CD4-positive, alpha-beta T cell (primary cell): ENCODE measurements around the gene CIRBP. TPM values are rescaled to one million over a fixed set of nuclear protein-coding genes. Genes with fewer than 3 reads are reported as not detected.
A peak's percentile ranks its signal among the peaks of the same experiment; 100 is the strongest.

Experiments
- ATAC-seq: fragments of 200-7000 bp; cut with Tn5 transposase; one replicate; pipeline ENCODE4 v1.10.0; 2022; ENCODE audit warnings: mild to moderate bottlenecking; ENCODE audit not compliant: poor library complexity
- CTCF ChIA-PET: fragments of 350-600 bp; sonication (Branson Sonifier 250); formaldehyde crosslinking; loops from one replicate; lab custom pipeline; 2021; ENCODE audit warnings: antibody characterized with exemption, inconsistent platforms; lab: Charles Lee
- POLR2A ChIA-PET: fragments of 350-600 bp; sonication (Branson Sonifier 250); formaldehyde crosslinking; loops from one replicate; lab custom pipeline; 2021; ENCODE audit warnings: antibody characterized with exemption, inconsistent platforms; lab: Charles Lee
- DNase-seq, 14 experiments: peaks; one replicate each; pipeline ENCODE4 v3.0.0-alpha.2; 2013 to 2020; ENCODE audit warnings: mixed read lengths in 2 of 14
- H3K27ac ChIP-seq, 2 donors: one replicate each; pipeline versions ENCODE4 v1.5.1 to v1.7.0; 2013; ENCODE audit warnings: low read length in 2 of 2, low read depth in 1 of 2, mild to moderate bottlenecking in 1 of 2
- H3K27me3 ChIP-seq, 2 experiments: 1 replicate in 1 of 2; 2 replicates in 1 of 2; pipeline versions ENCODE4 v1.6.1 to v1.7.0; 2013; ENCODE audit warnings: low read length in 2 of 2, control low read depth in 1 of 2, mild to moderate bottlenecking in 1 of 2, moderate library complexity in 1 of 2; ENCODE audit not compliant: insufficient read depth in 2 of 2, control insufficient read depth in 1 of 2
- H3K36me3 ChIP-seq: one replicate; pipeline ENCODE4 v1.6.1; 2013; ENCODE audit warnings: low read length, control low read depth; ENCODE audit not compliant: insufficient read depth
- H3K4me1 ChIP-seq: one replicate; pipeline ENCODE4 v1.6.1; 2013; ENCODE audit warnings: low read length, control low read depth; ENCODE audit not compliant: insufficient read depth
- H3K4me3 ChIP-seq: one replicate; pipeline ENCODE4 v1.5.1; 2013; ENCODE audit warnings: mild to moderate bottlenecking, low read length, moderate library complexity
- H3K9me3 ChIP-seq, 2 experiments: 1 replicate in 1 of 2; 2 replicates in 1 of 2; pipeline versions ENCODE4 v1.6.1 to v1.7.0; 2013; ENCODE audit warnings: low read length in 2 of 2, mild to moderate bottlenecking in 2 of 2, control low read depth in 1 of 2, moderate library complexity in 1 of 2; ENCODE audit not compliant: control insufficient read depth in 1 of 2, insufficient read depth in 1 of 2
- H3K27ac Mint-ChIP-seq: one replicate; pipeline ENCODE4 v1.8.0; 2020; ENCODE audit warnings: mixed read lengths
- H3K27me3 Mint-ChIP-seq: one replicate; pipeline ENCODE4 v1.8.0; 2021; ENCODE audit warnings: mixed read lengths
- H3K36me3 Mint-ChIP-seq: one replicate; pipeline ENCODE4 v1.8.0; 2021; ENCODE audit warnings: low read depth, mixed read lengths
- H3K4me1 Mint-ChIP-seq: one replicate; pipeline ENCODE4 v1.8.0; 2021; ENCODE audit warnings: low read depth, mixed read lengths
- H3K4me3 Mint-ChIP-seq: one replicate; pipeline ENCODE4 v1.8.0; 2020; ENCODE audit warnings: mild to moderate bottlenecking, mixed read lengths
- H3K9me3 Mint-ChIP-seq: one replicate; pipeline ENCODE4 v1.8.0; 2020; ENCODE audit warnings: mixed read lengths
- CTCF ChIP-seq: fragments of 200-600 bp; IDR thresholded peaks from one replicate; pipeline ENCODE4 v1.8.0; 2022; ENCODE audit warnings: antibody characterized with exemption, mild to moderate bottlenecking
- intact Hi-C, 2 experiments: fragments of 100-400 bp; cut with DNase I in 1 of 2; cut with micrococcal nuclease in 1 of 2; formaldehyde crosslinking; loops; one replicate each; pipeline versions ENCODE4 v1.15.1 to v1.9.0; 2023 to 2025; cut with DNase I, micrococcal nuclease
- total RNA-seq, 174 experiments: library from RNA in 2 of 174; stranded (reverse) in 2 of 174; gene quantifications; one replicate each; pipeline ENCODE4 v1.2.3 and lab custom pipeline; 2021 to 2026

The CIRBP gene
- total RNA-seq, 2 experiments from 2014 or later: 614 to 628 TPM

GRCh38 chr19:1237027-1237659 lies 32.0 kb upstream of the CIRBP start:
- no peak overlapping the region for H3K27ac ChIP-seq
- CTCF ChIA-PET: no interaction called here
- DNase-seq (peak in 1 of 14 experiments; percentile 30), ATAC-seq (no peak)
- peaks cover 6 to 12% of the 10 kb centered on the region in 2 experiments for H3K27me3 ChIP-seq
- POLR2A ChIA-PET: no interaction called here
- Mint-ChIP-seq H3K36me3 (peaks cover 4% of the 10 kb centered on the region), H3K4me3 (peak overlapping the region; percentile 72), H3K4me1 (peaks cover 20% of the 10 kb centered on the region), H3K27ac (no peak overlapping the region), H3K9me3 (no peaks in the 10 kb centered on the region), H3K27me3 (peaks cover 13% of the 10 kb centered on the region)
- peaks cover 48% of the 10 kb centered on the region for H3K4me1 ChIP-seq
- intact Hi-C loops: no loop called here
- peaks cover 0 to 9% of the 10 kb centered on the region in 2 experiments for H3K9me3 ChIP-seq
- TF ChIP-seq CTCF: no peak
- H3K36me3 ChIP-seq: no peaks in the 10 kb centered on the region
- peak overlapping the region; percentile 12 for H3K4me3 ChIP-seq

GRCh38 chr19:1237754-1238368 lies 31.3 kb upstream of the CIRBP start, which contains the start of gene CBARP:
Gene CBARP, minus strand, starts transcription at chr19:1238005. Its CDS starts 1,905 bp downstream, at chr19:1236100.
- H3K4me1 ChIP-seq: peaks cover 55% of the 10 kb centered on the region
- peaks cover 0 to 9% of the 10 kb centered on the region in 2 experiments for H3K9me3 ChIP-seq
- DNase-seq (peak in 4 of 14 experiments; percentile 37 to 69 (median 56)), ATAC-seq (no peak)
- ChIA-PET POLR2A (interaction anchor here (1.1 to 1.8 kb wide), 2 partner anchors 31 to 375 kb away, joined by 3 to 16 read pairs; partner anchors contain the start of gene CIRBP), CTCF (interaction anchor here (0.6 kb wide), 1 partner anchor 653 kb away, joined by 3 read pairs; no protein-coding TSS in a partner anchor)
- peaks cover 21% of the 10 kb centered on the region for H3K4me1 Mint-ChIP-seq
- peak within 1 kb of the TSS; percentile 79 for H3K27ac Mint-ChIP-seq
- peaks cover 13% of the 10 kb centered on the region for H3K27me3 Mint-ChIP-seq
- no peaks in the 10 kb centered on the region for H3K9me3 Mint-ChIP-seq
- H3K27ac ChIP-seq: no peak within 1 kb of the TSS
- H3K4me3 ChIP-seq: peak within 1 kb of the TSS; percentile 16
- no peak for TF ChIP-seq CTCF
- intact Hi-C loops: no loop called here
- H3K4me3 Mint-ChIP-seq: peak within 1 kb of the TSS; percentile 86
- H3K27me3 ChIP-seq: peaks cover 6 to 12% of the 10 kb centered on the region in 2 experiments
- H3K36me3 ChIP-seq: no peaks in the 10 kb centered on the region
- peaks cover 4% of the 10 kb centered on the region for H3K36me3 Mint-ChIP-seq

GRCh38 chr19:1238369-1239303 lies 30.5 kb upstream of the CIRBP start:
- H3K4me1 ChIP-seq: peaks cover 62% of the 10 kb centered on the region
- peaks cover 6 to 12% of the 10 kb centered on the region in 2 experiments for H3K27me3 ChIP-seq
- ATAC-seq (no peak), DNase-seq (peak in 2 of 14 experiments; percentile 31 to 54)
- H3K36me3 ChIP-seq: no peaks in the 10 kb centered on the region
- H3K27ac Mint-ChIP-seq: peak overlapping the region; percentile 79
- ChIA-PET POLR2A (interaction anchor here (1.1 to 1.8 kb wide), 3 partner anchors 30 to 376 kb away, joined by 3 to 16 read pairs (median 3); partner anchors contain the start of gene CIRBP), CTCF (interaction anchor here (0.6 kb wide), 2 partner anchors 44 to 654 kb away, joined by 3 to 5 read pairs; no protein-coding TSS in a partner anchor)
- H3K9me3 ChIP-seq: peaks cover 0 to 9% of the 10 kb centered on the region in 2 experiments
- H3K4me3 Mint-ChIP-seq: peak overlapping the region; percentile 86
- intact Hi-C loops: no loop called here
- peaks cover 13% of the 10 kb centered on the region for H3K27me3 Mint-ChIP-seq
- no peak for TF ChIP-seq CTCF
- H3K4me1 Mint-ChIP-seq: peaks cover 26% of the 10 kb centered on the region
- H3K36me3 Mint-ChIP-seq: peaks cover 4% of the 10 kb centered on the region
- H3K27ac ChIP-seq: no peak overlapping the region
- H3K9me3 Mint-ChIP-seq: no peaks in the 10 kb centered on the region
- peak overlapping the region; percentile 16 for H3K4me3 ChIP-seq
